Measurements from ENCODE around the gene TGFBRAP1. TPM values are rescaled to one million over a fixed set of nuclear protein-coding genes. Genes with fewer than 3 reads are reported as not detected.
A peak's percentile ranks its signal among the peaks of the same experiment; 100 is the strongest.

TGFBRAP1 gene
- total RNA-seq, 1 donor from 2014 or later: 6.1 TPM

- DNase-seq (ENCODE audit: low spot score) (no peak), ATAC-seq (no peak)
These were observed 8.8 kb downstream of the TGFBRAP1 start for GRCh38 chr2:105320651-105321215.

GRCh38 chr2:105317937-105318336 is 11.6 kb downstream of the TGFBRAP1 start:
- DNase-seq (ENCODE audit: low spot score) (no peak), ATAC-seq (no peak)

GRCh38 chr2:105315314-105315713 is 14.2 kb downstream of the TGFBRAP1 start:
- ATAC-seq (no peak), DNase-seq (ENCODE audit: low spot score) (no peak)

GRCh38 chr2:105313877-105314276 is 15.7 kb downstream of the TGFBRAP1 start:
- DNase-seq (ENCODE audit: low spot score) (no peak), ATAC-seq (no peak)

GRCh38 chr2:105309147-105309545 is 20.4 kb downstream of the TGFBRAP1 start:
- ATAC-seq (peak; percentile 65), DNase-seq (ENCODE audit: low spot score) (no peak)

GRCh38 chr2:105308382-105309146 is 21.0 kb downstream of the TGFBRAP1 start:
- no peak for ATAC-seq

GRCh38 chr2:105307962-105308361 is 21.6 kb downstream of the TGFBRAP1 start:
- DNase-seq (ENCODE audit: low spot score): no peak
- no peak for ATAC-seq

More at GRCh38 chr2:105308382-105309146, 21.0 kb downstream of the TGFBRAP1 start:
- DNase-seq (ENCODE audit: low spot score): no peak

- DNase-seq (ENCODE audit: low spot score) (no peak), ATAC-seq (no peak)
These were observed 22.0 kb downstream of the TGFBRAP1 start for GRCh38 chr2:105307550-105307949.

GRCh38 chr2:105307146-105307545 is 22.4 kb downstream of the TGFBRAP1 start:
- no peak for DNase-seq (ENCODE audit: low spot score)
- no peak for ATAC-seq

GRCh38 chr2:105301646-105302045 is 27.9 kb downstream of the TGFBRAP1 start:
- DNase-seq (ENCODE audit: low spot score) (no peak), ATAC-seq (no peak)

- DNase-seq (ENCODE audit: low spot score): no peak
- ATAC-seq: peak; percentile 27
These were observed 30.2 kb downstream of the TGFBRAP1 start for GRCh38 chr2:105299290-105299689.

- DNase-seq (ENCODE audit: low spot score) (no peak), ATAC-seq (no peak)
These were observed 31.5 kb downstream of the TGFBRAP1 start for GRCh38 chr2:105298017-105298416.

- ATAC-seq (no peak), DNase-seq (ENCODE audit: low spot score) (no peak)
These were observed 32.3 kb downstream of the TGFBRAP1 start for GRCh38 chr2:105297216-105297615.

- ATAC-seq (no peak), DNase-seq (ENCODE audit: low spot score) (no peak)
These were observed 33.4 kb downstream of the TGFBRAP1 start for GRCh38 chr2:105296017-105296611.

- DNase-seq (ENCODE audit: low spot score) (no peak), ATAC-seq (peak; percentile 58)
These were observed 34.6 kb downstream of the TGFBRAP1 start for GRCh38 chr2:105294844-105295481.

- no peak for DNase-seq (ENCODE audit: low spot score)
- no peak for ATAC-seq
These were observed 35.5 kb downstream of the TGFBRAP1 start for GRCh38 chr2:105294046-105294445.

- DNase-seq (ENCODE audit: low spot score) (no peak), ATAC-seq (no peak)
These were observed 37.6 kb downstream of the TGFBRAP1 start for GRCh38 chr2:105291981-105292380.

- ATAC-seq (no peak), DNase-seq (ENCODE audit: low spot score) (no peak)
These were observed 38.4 kb downstream of the TGFBRAP1 start for GRCh38 chr2:105290981-105291660.

- ATAC-seq (no peak), DNase-seq (ENCODE audit: low spot score) (no peak)
These were observed 41.4 kb downstream of the TGFBRAP1 start for GRCh38 chr2:105288133-105288532.

GRCh38 chr2:105287692-105288091 is 41.8 kb downstream of the TGFBRAP1 start:
- DNase-seq (ENCODE audit: low spot score) (no peak), ATAC-seq (peak; percentile 62)

- DNase-seq (ENCODE audit: low spot score) (no peak), ATAC-seq (no peak)
These were observed 46.0 kb downstream of the TGFBRAP1 start for GRCh38 chr2:105283532-105283931.

All from left lobe of liver (tissue), 2 donors.